H1 (cell line): ENCODE measurements around the gene CAV1.

Source experiments
- EGR1 ChIP-seq: IDR thresholded peaks from 2 replicates; pipeline ENCODE4 v1.6.1; 2011; ENCODE audit warnings: low read depth, low read length, borderline replicate concordance
- HDAC6 ChIP-seq: IDR thresholded peaks from one replicate; pipeline ENCODE4 v1.7.1; 2012; ENCODE audit warnings: low read depth, mild to moderate bottlenecking, inconsistent platforms, low read length, moderate library complexity
- POLR2A ChIP-seq, 2 experiments: IDR thresholded peaks; 1 replicate in 1 of 2; 2 replicates in 1 of 2; pipeline ENCODE4 v1.6.1; 2011; ENCODE audit warnings: low read depth in 2 of 2, low read length in 2 of 2, mild to moderate bottlenecking in 2 of 2; ENCODE audit errors: control extremely low read depth in 1 of 2
- POLR2AphosphoS5 ChIP-seq: IDR thresholded peaks from 2 replicates; pipeline ENCODE4 v1.6.1; 2011; ENCODE audit warnings: low read depth, low read length
- SP2 ChIP-seq: IDR thresholded peaks from 2 replicates; pipeline ENCODE4 v1.6.1; 2012; ENCODE audit warnings: mild to moderate bottlenecking, low read length, inconsistent platforms
- SUZ12 ChIP-seq: fragments of 200-600 bp; sonication (generic); IDR thresholded peaks from 2 replicates; pipeline ENCODE4 v1.6.1; 2012; ENCODE audit warnings: mild to moderate bottlenecking, inconsistent platforms, low read length, moderate library complexity, mixed read lengths
- TF ChIP-seq, protein P1 (sequence below), 3 experiments: IDR thresholded peaks; 1 replicate in 2 of 3; 2 replicates in 1 of 3; pipeline versions ENCODE4 v1.5.1 to v1.6.1; 2011; ENCODE audit warnings: low read length in 3 of 3, mild to moderate bottlenecking in 3 of 3, inconsistent platforms in 2 of 3, low read depth in 1 of 3, moderate library complexity in 1 of 3; ENCODE audit not compliant: insufficient read depth in 1 of 3; ENCODE audit errors: control extremely low read depth in 1 of 3
- TF ChIP-seq, protein P2 (sequence below): IDR thresholded peaks from 2 replicates; pipeline ENCODE4 v1.6.1; 2012; ENCODE audit warnings: inconsistent platforms

DNA sequence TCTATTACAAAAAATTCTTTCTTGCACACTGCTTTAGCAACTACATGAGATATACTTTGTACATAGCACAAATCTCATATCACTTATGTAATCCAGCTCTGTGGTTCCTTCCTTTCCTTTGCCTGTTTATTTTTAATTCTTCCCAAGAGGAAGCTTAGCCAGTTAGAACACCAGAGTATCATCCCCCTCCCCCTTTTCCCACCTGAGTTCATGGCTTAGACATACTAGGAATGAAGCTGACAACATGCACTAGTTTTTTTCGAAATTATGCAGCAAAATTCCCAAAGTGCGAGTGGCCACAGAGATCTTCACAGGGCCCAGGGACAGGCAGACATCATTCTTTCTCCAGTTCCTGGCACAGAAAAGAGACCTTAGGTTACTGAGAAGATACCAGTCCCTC is 17.8 kb downstream of the CAV1 start:
- TF ChIP-seq POLR2A (IDR thresholded peaks at IDR 0.05; ENCODE audit: control extremely low read depth in 1 of 2, low read depth in 2 of 2, low read length in 2 of 2) (no peak), POLR2AphosphoS5 (no peak), EGR1 (no peak), SUZ12 (no peak), HDAC6 (no peak), SP2 (no peak)
- TF ChIP-seq, protein P1, sequence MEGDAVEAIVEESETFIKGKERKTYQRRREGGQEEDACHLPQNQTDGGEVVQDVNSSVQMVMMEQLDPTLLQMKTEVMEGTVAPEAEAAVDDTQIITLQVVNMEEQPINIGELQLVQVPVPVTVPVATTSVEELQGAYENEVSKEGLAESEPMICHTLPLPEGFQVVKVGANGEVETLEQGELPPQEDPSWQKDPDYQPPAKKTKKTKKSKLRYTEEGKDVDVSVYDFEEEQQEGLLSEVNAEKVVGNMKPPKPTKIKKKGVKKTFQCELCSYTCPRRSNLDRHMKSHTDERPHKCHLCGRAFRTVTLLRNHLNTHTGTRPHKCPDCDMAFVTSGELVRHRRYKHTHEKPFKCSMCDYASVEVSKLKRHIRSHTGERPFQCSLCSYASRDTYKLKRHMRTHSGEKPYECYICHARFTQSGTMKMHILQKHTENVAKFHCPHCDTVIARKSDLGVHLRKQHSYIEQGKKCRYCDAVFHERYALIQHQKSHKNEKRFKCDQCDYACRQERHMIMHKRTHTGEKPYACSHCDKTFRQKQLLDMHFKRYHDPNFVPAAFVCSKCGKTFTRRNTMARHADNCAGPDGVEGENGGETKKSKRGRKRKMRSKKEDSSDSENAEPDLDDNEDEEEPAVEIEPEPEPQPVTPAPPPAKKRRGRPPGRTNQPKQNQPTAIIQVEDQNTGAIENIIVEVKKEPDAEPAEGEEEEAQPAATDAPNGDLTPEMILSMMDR (IDR thresholded peaks at IDR 0.05; ENCODE audit: control extremely low read depth in 1 of 3, insufficient read depth in 1 of 3, low read depth in 1 of 3, low read length in 3 of 3), result no peak
- TF ChIP-seq, protein P2, sequence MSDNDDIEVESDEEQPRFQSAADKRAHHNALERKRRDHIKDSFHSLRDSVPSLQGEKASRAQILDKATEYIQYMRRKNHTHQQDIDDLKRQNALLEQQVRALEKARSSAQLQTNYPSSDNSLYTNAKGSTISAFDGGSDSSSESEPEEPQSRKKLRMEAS, result no peak
